ENCODE measurements around the gene SLC25A26. TPM values are rescaled to one million over a fixed set of nuclear protein-coding genes. Genes with fewer than 3 reads are reported as not detected.

SLC25A26 gene
- total RNA-seq, 3 donors from 2014 or later: 25.6 to 31.4 (median 30.9) TPM

GRCh38 chr3:66423791-66424190, 203.0 kb downstream of the SLC25A26 start:
- no peak for TF ChIP-seq CTCF (IDR thresholded peaks at IDR 0.05)
- TF ChIP-seq POLR2AphosphoS5 (IDR thresholded peaks at IDR 0.05): no peak
- Histone ChIP-seq H3K36me3 (no peaks in the 10 kb centered on the region), H3K4me1 (peaks cover 0 to 29% of the 10 kb centered on the region in 2 donors), H3K9me3 (peaks cover 8 to 9% of the 10 kb centered on the region in 2 donors), H3K4me3 (no peak overlapping the region), H3K27me3 (no peaks in the 10 kb centered on the region), H3K27ac (peak overlapping the region; percentile 8 to 22)
- no peak for DNase-seq (ENCODE audit: low spot score in 2 of 2)
- intact Hi-C loops (cut with DNase I; ENCODE audit: low total_unique reads): no loop called here

- intact Hi-C loops (cut with DNase I; ENCODE audit: low total_unique reads): no loop called here
- no peaks in the 10 kb centered on the region for H3K27me3 ChIP-seq
- H3K4me1 ChIP-seq: peaks cover 0 to 26% of the 10 kb centered on the region in 2 donors
- peak overlapping the region; percentile 68 to 88 for H3K27ac ChIP-seq
- no peak for DNase-seq (ENCODE audit: low spot score in 2 of 2)
- no peak overlapping the region for H3K4me3 ChIP-seq
- H3K9me3 ChIP-seq: peaks cover 8 to 9% of the 10 kb centered on the region in 2 donors
- TF ChIP-seq POLR2A (IDR thresholded peaks at IDR 0.05) (no peak), POLR2AphosphoS5 (IDR thresholded peaks at IDR 0.05) (no peak)
- H3K36me3 ChIP-seq: no peaks in the 10 kb centered on the region
These were observed 204.2 kb downstream of the SLC25A26 start for GRCh38 chr3:66425032-66425431.

- no peaks in the 10 kb centered on the region for H3K36me3 ChIP-seq
- H3K27ac ChIP-seq: peak overlapping the region; percentile 68 to 88
- intact Hi-C loops (cut with DNase I; ENCODE audit: low total_unique reads): no loop called here
- no peak for DNase-seq (ENCODE audit: low spot score in 2 of 2)
- peaks cover 8 to 9% of the 10 kb centered on the region in 2 donors for H3K9me3 ChIP-seq
- H3K27me3 ChIP-seq: no peaks in the 10 kb centered on the region
- H3K4me1 ChIP-seq: peaks cover 0 to 26% of the 10 kb centered on the region in 2 donors
- no peak overlapping the region for H3K4me3 ChIP-seq
- no peak for TF ChIP-seq CTCF (IDR thresholded peaks at IDR 0.05)
- no peak for TF ChIP-seq POLR2AphosphoS5 (IDR thresholded peaks at IDR 0.05)
- TF ChIP-seq POLR2A (IDR thresholded peaks at IDR 0.05): no peak
These were observed 204.8 kb downstream of the SLC25A26 start for GRCh38 chr3:66425576-66426114.

- no peaks in the 10 kb centered on the region for H3K27me3 ChIP-seq
- no peak for DNase-seq (ENCODE audit: low spot score in 2 of 2)
- H3K4me1 ChIP-seq: peaks cover 0 to 26% of the 10 kb centered on the region in 2 donors
- H3K27ac ChIP-seq: peak overlapping the region; percentile 22 to 88
- H3K9me3 ChIP-seq: peaks cover 8 to 9% of the 10 kb centered on the region in 2 donors
- H3K36me3 ChIP-seq: no peaks in the 10 kb centered on the region
- intact Hi-C loops (cut with DNase I; ENCODE audit: low total_unique reads): no loop called here
- no peak overlapping the region for H3K4me3 ChIP-seq
- TF ChIP-seq POLR2A (IDR thresholded peaks at IDR 0.05): no peak
- no peak for TF ChIP-seq CTCF (IDR thresholded peaks at IDR 0.05)
- TF ChIP-seq POLR2AphosphoS5 (IDR thresholded peaks at IDR 0.05): no peak
These were observed 205.3 kb downstream of the SLC25A26 start for GRCh38 chr3:66426135-66426534.

- H3K27me3 ChIP-seq: no peaks in the 10 kb centered on the region
- H3K36me3 ChIP-seq: no peaks in the 10 kb centered on the region
- H3K9me3 ChIP-seq: no peaks in the 10 kb centered on the region
- peaks cover 0 to 31% of the 10 kb centered on the region in 2 donors for H3K4me1 ChIP-seq
- H3K4me3 ChIP-seq: no peak overlapping the region
- intact Hi-C loops (cut with DNase I; ENCODE audit: low total_unique reads): no loop called here
- DNase-seq (ENCODE audit: low spot score in 2 of 2): no peak
- H3K27ac ChIP-seq: peak overlapping the region; percentile 22 to 88
- TF ChIP-seq POLR2A (IDR thresholded peaks at IDR 0.05) (no peak), POLR2AphosphoS5 (IDR thresholded peaks at IDR 0.05) (no peak), CTCF (IDR thresholded peaks at IDR 0.05) (no peak)
These were observed 206.6 kb downstream of the SLC25A26 start for GRCh38 chr3:66427352-66427751.
